HEK293 (cell line): ENCODE results near the gene MVB12A.

Experiments
- BCL11A ChIP-seq: fragments of 450-650 bp; formaldehyde crosslinking; IDR thresholded peaks from 2 replicates; pipeline ENCODE4 v1.5.1; 2016; ENCODE audit warnings: low read depth, missing biosample characterization, missing genetic modification characterization
- FEZF1 ChIP-seq: fragments of 450-650 bp; formaldehyde crosslinking; IDR thresholded peaks from 2 replicates; pipeline ENCODE4 v1.5.1; 2016; ENCODE audit warnings: missing biosample characterization, missing genetic modification characterization
- GLI4 ChIP-seq: fragments of 450-650 bp; formaldehyde crosslinking; IDR thresholded peaks from 2 replicates; pipeline ENCODE4 v1.5.1; 2016; ENCODE audit warnings: missing biosample characterization, missing genetic modification characterization
- GLIS2 ChIP-seq: fragments of 450-650 bp; formaldehyde crosslinking; IDR thresholded peaks from 2 replicates; pipeline ENCODE4 v1.5.1; 2016; ENCODE audit warnings: missing biosample characterization, missing genetic modification characterization
- IKZF3 ChIP-seq: fragments of 450-650 bp; IDR thresholded peaks from 2 replicates; pipeline ENCODE4 v1.5.0; 2018; ENCODE audit warnings: missing biosample characterization, mild to moderate bottlenecking, missing genetic modification characterization, moderate library complexity
- KLF1 ChIP-seq: fragments of 450-650 bp; formaldehyde crosslinking; IDR thresholded peaks from 2 replicates; pipeline ENCODE4 v1.5.1; 2016; ENCODE audit warnings: missing biosample characterization, missing genetic modification characterization
- KLF17 ChIP-seq: fragments of 450-650 bp; formaldehyde crosslinking; IDR thresholded peaks from 2 replicates; pipeline ENCODE4 v1.5.1; 2016; ENCODE audit warnings: missing biosample characterization, missing genetic modification characterization
- MEIS1 ChIP-seq: sonication (generic); formaldehyde crosslinking; IDR thresholded peaks from 2 replicates; pipeline ENCODE4 v1.8.1; 2022; ENCODE audit warnings: missing genetic modification reagents, mild to moderate bottlenecking, borderline replicate concordance
- OSR2 ChIP-seq: fragments of 450-650 bp; formaldehyde crosslinking; IDR thresholded peaks from 2 replicates; pipeline ENCODE4 v1.5.1; 2016; ENCODE audit warnings: missing biosample characterization, missing genetic modification characterization
- SCRT1 ChIP-seq: fragments of 450-650 bp; formaldehyde crosslinking; IDR thresholded peaks from 2 replicates; pipeline ENCODE4 v1.5.1; 2016; ENCODE audit warnings: missing biosample characterization, missing genetic modification characterization, borderline replicate concordance
- SP2 ChIP-seq: fragments of 450-650 bp; formaldehyde crosslinking; IDR thresholded peaks from 2 replicates; pipeline ENCODE4 v1.5.1; 2016; ENCODE audit warnings: missing biosample characterization, missing genetic modification characterization
- SP3 ChIP-seq: fragments of 450-650 bp; formaldehyde crosslinking; IDR thresholded peaks from 2 replicates; pipeline ENCODE4 v1.5.1; 2016; ENCODE audit warnings: missing biosample characterization, missing genetic modification characterization
- SP7 ChIP-seq: fragments of 450-650 bp; formaldehyde crosslinking; IDR thresholded peaks from 2 replicates; pipeline ENCODE4 v1.5.1; 2016; ENCODE audit warnings: missing biosample characterization, missing genetic modification characterization
- ZBTB17 ChIP-seq: fragments of 450-650 bp; formaldehyde crosslinking; IDR thresholded peaks from 2 replicates; pipeline ENCODE4 v1.5.1; 2016; ENCODE audit warnings: missing biosample characterization, missing genetic modification characterization
- ZFP69B ChIP-seq: fragments of 450-650 bp; formaldehyde crosslinking; IDR thresholded peaks from 2 replicates; pipeline ENCODE4 v1.5.1; 2016; ENCODE audit warnings: missing biosample characterization, missing genetic modification characterization
- ZNF112 ChIP-seq: fragments of 450-650 bp; formaldehyde crosslinking; IDR thresholded peaks from 2 replicates; pipeline ENCODE4 v1.5.0; 2017; ENCODE audit warnings: missing biosample characterization, missing genetic modification characterization
- ZNF140 ChIP-seq: fragments of 450-650 bp; formaldehyde crosslinking; IDR thresholded peaks from 2 replicates; pipeline ENCODE4 v1.5.1; 2016; ENCODE audit warnings: missing biosample characterization, missing genetic modification characterization
- ZNF169 ChIP-seq: fragments of 450-650 bp; formaldehyde crosslinking; IDR thresholded peaks from 2 replicates; pipeline ENCODE4 v1.5.1; 2016; ENCODE audit warnings: missing biosample characterization, missing genetic modification characterization
- ZNF19 ChIP-seq: fragments of 450-650 bp; formaldehyde crosslinking; IDR thresholded peaks from 2 replicates; pipeline ENCODE4; 2016; ENCODE audit warnings: missing biosample characterization, missing genetic modification characterization, low read depth
- ZNF248 ChIP-seq: fragments of 450-650 bp; formaldehyde crosslinking; IDR thresholded peaks from 2 replicates; pipeline ENCODE4 v1.5.1; 2017; ENCODE audit warnings: missing biosample characterization, missing genetic modification characterization
- ZNF280D ChIP-seq: fragments of 450-650 bp; formaldehyde crosslinking; IDR thresholded peaks from 2 replicates; pipeline ENCODE4 v1.5.1; 2016; ENCODE audit warnings: missing biosample characterization, missing genetic modification characterization
- ZNF548 ChIP-seq: fragments of 450-650 bp; formaldehyde crosslinking; IDR thresholded peaks from 2 replicates; pipeline ENCODE4 v1.5.1; 2016; ENCODE audit warnings: missing biosample characterization, missing genetic modification characterization
- ZNF596 ChIP-seq: fragments of 450-650 bp; IDR thresholded peaks from 2 replicates; pipeline ENCODE4 v1.5.0; 2018; ENCODE audit warnings: missing biosample characterization, mild to moderate bottlenecking, missing genetic modification characterization, moderate library complexity
- ZNF654 ChIP-seq: fragments of 450-650 bp; formaldehyde crosslinking; IDR thresholded peaks from 2 replicates; pipeline ENCODE4 v1.5.1; 2016; ENCODE audit warnings: low read depth, missing biosample characterization, missing genetic modification characterization
- ZNF701 ChIP-seq: fragments of 450-650 bp; formaldehyde crosslinking; IDR thresholded peaks from 2 replicates; pipeline ENCODE4 v1.5.1; 2016; ENCODE audit warnings: missing biosample characterization, missing genetic modification characterization
- TF ChIP-seq, protein P1 (sequence below): fragments of 450-650 bp; formaldehyde crosslinking; IDR thresholded peaks from 2 replicates; pipeline ENCODE4 v1.5.1; 2016; ENCODE audit warnings: missing biosample characterization, missing genetic modification characterization
- TF ChIP-seq, protein P2 (sequence below): fragments of 450-650 bp; IDR thresholded peaks from 2 replicates; pipeline ENCODE4 v1.5.1; 2018; ENCODE audit warnings: missing biosample characterization, mild to moderate bottlenecking, missing genetic modification characterization
- TF ChIP-seq, protein P3 (sequence below): fragments of 450-650 bp; formaldehyde crosslinking; IDR thresholded peaks from 2 replicates; pipeline ENCODE4 v1.5.1; 2016; ENCODE audit warnings: missing biosample characterization, missing genetic modification characterization
- TF ChIP-seq, protein P4 (sequence below): fragments of 450-650 bp; formaldehyde crosslinking; IDR thresholded peaks from 2 replicates; pipeline ENCODE4 v1.5.1; 2016; ENCODE audit warnings: missing biosample characterization, missing genetic modification characterization

MVB12A gene

GRCh38 chr19:17424743-17425365 is 5.0 kb downstream of the MVB12A start (continued):
- TF ChIP-seq ZBTB17 (tag by site-specific recombination) (no peak), ZNF140 (no peak), ZNF248 (tag by site-specific recombination) (no peak), ZNF112 (tag by site-specific recombination) (no peak), ZNF654 (tag by site-specific recombination) (peak; percentile 55), GLIS2 (peak; percentile 91), KLF1 (tag by site-specific recombination) (peak; percentile 82; the same call in 1 of the 2 replicates), ZNF596 (tag by site-specific recombination) (no peak), KLF17 (tag by site-specific recombination) (no peak), ZNF280D (tag by site-specific recombination) (no peak), ZFP69B (no peak), SP2 (tag by site-specific recombination) (peak; percentile 70), GLI4 (tag by site-specific recombination) (0 out of 2 replicates have a peak, but pooled peaks have one; percentile 47), OSR2 (tag by site-specific recombination) (no peak), BCL11A (tag by site-specific recombination) (no peak), MEIS1 (CRISPR knock-in tag) (no peak), SCRT1 (tag by site-specific recombination) (peak; percentile 20; the same call in 1 of the 2 replicates), ZNF701 (tag by site-specific recombination) (no peak), SP7 (tag by site-specific recombination) (peak; percentile 55), ZNF548 (tag by site-specific recombination) (no peak), SP3 (tag by site-specific recombination) (peak; percentile 85), IKZF3 (tag by site-specific recombination) (peak; percentile 57), FEZF1 (tag by site-specific recombination) (no peak), ZNF19 (tag by site-specific recombination) (no peak), ZNF169 (tag by site-specific recombination) (no peak)
- TF ChIP-seq, protein P1, sequence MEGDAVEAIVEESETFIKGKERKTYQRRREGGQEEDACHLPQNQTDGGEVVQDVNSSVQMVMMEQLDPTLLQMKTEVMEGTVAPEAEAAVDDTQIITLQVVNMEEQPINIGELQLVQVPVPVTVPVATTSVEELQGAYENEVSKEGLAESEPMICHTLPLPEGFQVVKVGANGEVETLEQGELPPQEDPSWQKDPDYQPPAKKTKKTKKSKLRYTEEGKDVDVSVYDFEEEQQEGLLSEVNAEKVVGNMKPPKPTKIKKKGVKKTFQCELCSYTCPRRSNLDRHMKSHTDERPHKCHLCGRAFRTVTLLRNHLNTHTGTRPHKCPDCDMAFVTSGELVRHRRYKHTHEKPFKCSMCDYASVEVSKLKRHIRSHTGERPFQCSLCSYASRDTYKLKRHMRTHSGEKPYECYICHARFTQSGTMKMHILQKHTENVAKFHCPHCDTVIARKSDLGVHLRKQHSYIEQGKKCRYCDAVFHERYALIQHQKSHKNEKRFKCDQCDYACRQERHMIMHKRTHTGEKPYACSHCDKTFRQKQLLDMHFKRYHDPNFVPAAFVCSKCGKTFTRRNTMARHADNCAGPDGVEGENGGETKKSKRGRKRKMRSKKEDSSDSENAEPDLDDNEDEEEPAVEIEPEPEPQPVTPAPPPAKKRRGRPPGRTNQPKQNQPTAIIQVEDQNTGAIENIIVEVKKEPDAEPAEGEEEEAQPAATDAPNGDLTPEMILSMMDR (tag by site-specific recombination), result peak; percentile 83
- TF ChIP-seq, protein P2, sequence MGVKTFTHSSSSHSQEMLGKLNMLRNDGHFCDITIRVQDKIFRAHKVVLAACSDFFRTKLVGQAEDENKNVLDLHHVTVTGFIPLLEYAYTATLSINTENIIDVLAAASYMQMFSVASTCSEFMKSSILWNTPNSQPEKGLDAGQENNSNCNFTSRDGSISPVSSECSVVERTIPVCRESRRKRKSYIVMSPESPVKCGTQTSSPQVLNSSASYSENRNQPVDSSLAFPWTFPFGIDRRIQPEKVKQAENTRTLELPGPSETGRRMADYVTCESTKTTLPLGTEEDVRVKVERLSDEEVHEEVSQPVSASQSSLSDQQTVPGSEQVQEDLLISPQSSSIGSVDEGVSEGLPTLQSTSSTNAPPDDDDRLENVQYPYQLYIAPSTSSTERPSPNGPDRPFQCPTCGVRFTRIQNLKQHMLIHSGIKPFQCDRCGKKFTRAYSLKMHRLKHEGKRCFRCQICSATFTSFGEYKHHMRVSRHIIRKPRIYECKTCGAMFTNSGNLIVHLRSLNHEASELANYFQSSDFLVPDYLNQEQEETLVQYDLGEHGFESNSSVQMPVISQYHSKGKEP (tag by site-specific recombination), result 0 out of 2 replicates have a peak, but pooled peaks have one; percentile 3
- TF ChIP-seq, protein P3, sequence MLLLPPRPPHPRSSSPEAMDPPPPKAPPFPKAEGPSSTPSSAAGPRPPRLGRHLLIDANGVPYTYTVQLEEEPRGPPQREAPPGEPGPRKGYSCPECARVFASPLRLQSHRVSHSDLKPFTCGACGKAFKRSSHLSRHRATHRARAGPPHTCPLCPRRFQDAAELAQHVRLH, result no peak
- TF ChIP-seq, protein P4, sequence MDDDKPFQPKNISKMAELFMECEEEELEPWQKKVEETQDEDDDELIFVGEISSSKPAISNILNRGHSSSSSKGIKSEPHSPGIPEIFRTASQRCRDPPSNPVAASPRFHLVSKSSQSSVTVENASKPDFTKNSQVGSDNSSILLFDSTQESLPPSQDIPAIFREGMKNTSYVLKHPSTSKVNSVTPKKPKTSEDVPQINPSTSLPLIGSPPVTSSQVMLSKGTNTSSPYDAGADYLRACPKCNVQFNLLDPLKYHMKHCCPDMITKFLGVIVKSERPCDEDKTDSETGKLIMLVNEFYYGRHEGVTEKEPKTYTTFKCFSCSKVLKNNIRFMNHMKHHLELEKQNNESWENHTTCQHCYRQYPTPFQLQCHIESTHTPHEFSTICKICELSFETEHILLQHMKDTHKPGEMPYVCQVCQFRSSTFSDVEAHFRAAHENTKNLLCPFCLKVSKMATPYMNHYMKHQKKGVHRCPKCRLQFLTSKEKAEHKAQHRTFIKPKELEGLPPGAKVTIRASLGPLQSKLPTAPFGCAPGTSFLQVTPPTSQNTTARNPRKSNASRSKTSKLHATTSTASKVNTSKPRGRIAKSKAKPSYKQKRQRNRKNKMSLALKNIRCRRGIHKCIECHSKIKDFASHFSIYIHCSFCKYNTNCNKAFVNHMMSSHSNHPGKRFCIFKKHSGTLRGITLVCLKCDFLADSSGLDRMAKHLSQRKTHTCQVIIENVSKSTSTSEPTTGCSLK (tag by site-specific recombination), result no peak
